GM23248 (cell line): Measurements from ENCODE around the gene TAPBP.

Experiments used
- EZH2 ChIP-seq: fragments of 200-600 bp; sonication (generic); IDR thresholded peaks from 2 replicates; pipeline ENCODE4 v1.6.1; 2018; ENCODE audit warnings: antibody characterized with exemption, mild to moderate bottlenecking; ENCODE audit not compliant: insufficient read depth, poor library complexity, severe bottlenecking
- EZH2phosphoT487 ChIP-seq: fragments of 200-600 bp; sonication (generic); IDR thresholded peaks from 2 replicates; pipeline ENCODE4 v1.6.1; 2018; ENCODE audit warnings: antibody characterized with exemption, moderate library complexity, mild to moderate bottlenecking, low read depth; ENCODE audit not compliant: insufficient read depth

DNA sequence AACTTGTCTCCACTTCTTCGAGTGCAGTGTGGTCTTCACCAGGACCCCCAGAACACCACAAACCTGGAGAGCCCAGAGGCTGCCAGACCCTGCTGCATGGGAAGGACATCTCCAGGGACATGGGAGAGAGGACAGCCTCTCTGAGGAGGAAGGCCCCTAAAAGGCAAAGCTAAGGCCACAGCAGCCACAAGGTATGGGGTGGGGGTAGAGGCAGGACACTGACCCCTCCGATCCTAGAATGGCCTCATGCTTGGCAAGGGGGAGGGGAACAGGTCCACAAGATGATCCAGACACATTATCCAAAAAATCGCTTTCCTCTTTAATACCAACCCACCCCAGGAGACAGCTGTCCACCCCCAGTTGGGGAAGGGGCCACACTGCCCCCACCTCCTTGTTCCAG is 35.1 kb downstream of the TAPBP start:
- TF ChIP-seq EZH2phosphoT487 = no peak
- no peak for TF ChIP-seq EZH2
